CD4-positive, alpha-beta memory T cell (primary cell): Measurements from ENCODE around the gene FMN1. TPM values are rescaled to one million over a fixed set of nuclear protein-coding genes. Genes with fewer than 3 reads are reported as not detected.
"Not testable (repeated sequence)": the region's sequence is repeated elsewhere in the genome, so short reads cannot be mapped to it uniquely, and the experiment has no call there.

ENCODE experiments used
- CTCF ChIA-PET: fragments of 350-600 bp; sonication (Branson Sonifier 250); formaldehyde crosslinking; loops from one replicate; lab custom pipeline; 2021; ENCODE audit warnings: inconsistent platforms; ENCODE audit not compliant: partially characterized antibody; lab: Charles Lee
- POLR2A ChIA-PET: fragments of 350-600 bp; sonication (Branson Sonifier 250); formaldehyde crosslinking; loops from one replicate; lab custom pipeline; 2021; ENCODE audit not compliant: partially characterized antibody; lab: Charles Lee
- DNase-seq, 5 donors: peaks; one replicate each; pipeline versions ENCODE4 v3.0.0 to v3.0.0-alpha.2; 2020 to 2022; ENCODE audit warnings: mixed read lengths in 1 of 5
- H3K27ac ChIP-seq: one replicate; pipeline ENCODE4 v1.7.0; 2013; ENCODE audit warnings: low read depth, low read length
- H3K27me3 ChIP-seq: 2 replicates; pipeline ENCODE4 v1.7.0; 2013; ENCODE audit warnings: mild to moderate bottlenecking, low read length, moderate library complexity; ENCODE audit not compliant: insufficient read depth
- H3K36me3 ChIP-seq: 2 replicates; pipeline ENCODE4 v1.7.0; 2013; ENCODE audit warnings: mild to moderate bottlenecking, low read length, moderate library complexity; ENCODE audit not compliant: insufficient read depth
- H3K4me1 ChIP-seq: 2 replicates; pipeline ENCODE4 v1.7.0; 2013; ENCODE audit warnings: mild to moderate bottlenecking, low read length, moderate library complexity; ENCODE audit not compliant: insufficient read depth
- H3K4me3 ChIP-seq, 2 donors: one replicate each; pipeline ENCODE4 v1.7.0; 2013; ENCODE audit warnings: low read length in 2 of 2, mild to moderate bottlenecking in 1 of 2
- H3K9me3 ChIP-seq, 2 donors: one replicate each; pipeline ENCODE4 v1.7.0; 2013; ENCODE audit warnings: low read length in 2 of 2, control low read depth in 1 of 2; ENCODE audit not compliant: control insufficient read depth in 1 of 2
- H3K27ac Mint-ChIP-seq, 7 donors: one replicate each; pipeline ENCODE4 v1.8.0; 2020 to 2021; ENCODE audit warnings: mixed read lengths in 7 of 7, mild to moderate bottlenecking in 6 of 7, inconsistent platforms in 3 of 7, moderate library complexity in 3 of 7
- H3K27me3 Mint-ChIP-seq, 2 donors: one replicate each; pipeline ENCODE4 v1.8.0; 2020 to 2021; ENCODE audit warnings: mixed read lengths in 2 of 2
- H3K36me3 Mint-ChIP-seq, 2 donors: one replicate each; pipeline ENCODE4 v1.8.0; 2020 to 2021; ENCODE audit warnings: mixed read lengths in 2 of 2, inconsistent platforms in 1 of 2, mild to moderate bottlenecking in 1 of 2
- H3K4me1 Mint-ChIP-seq, 4 donors: one replicate each; pipeline ENCODE4 v1.8.0; 2020 to 2021; ENCODE audit warnings: mixed read lengths in 4 of 4, mild to moderate bottlenecking in 1 of 4
- H3K4me3 Mint-ChIP-seq, 8 donors: one replicate each; pipeline ENCODE4 v1.8.0; 2020 to 2021; ENCODE audit warnings: mixed read lengths in 8 of 8, mild to moderate bottlenecking in 7 of 8, moderate library complexity in 6 of 8, inconsistent platforms in 3 of 8
- H3K9me3 Mint-ChIP-seq, 8 donors: one replicate each; pipeline ENCODE4 v1.8.0; 2020 to 2021; ENCODE audit warnings: mixed read lengths in 8 of 8, mild to moderate bottlenecking in 5 of 8, inconsistent platforms in 3 of 8, moderate library complexity in 1 of 8
- intact Hi-C: fragments of 100-400 bp; cut with micrococcal nuclease; formaldehyde crosslinking; loops from one replicate; pipeline ENCODE4 v1.15.1; 2023
- polyA plus RNA-seq, 2 donors: library from polyadenylated mRNA; unstranded; fragments of 300-500 nt; fragmentation: Illumina TruSeq; gene quantifications; one replicate each; pipeline ENCODE4 v1.2.3, GENCODE V29; 2021
- total RNA-seq, 2 experiments: library from RNA; stranded (reverse); gene quantifications; one replicate each; pipeline ENCODE4 v1.2.3, GENCODE V29; 2021

FMN1 gene
- total and polyA plus RNA-seq, 4 experiments from 2014 or later: 0.02 to 0.84 (median 0.38) TPM

DNA sequence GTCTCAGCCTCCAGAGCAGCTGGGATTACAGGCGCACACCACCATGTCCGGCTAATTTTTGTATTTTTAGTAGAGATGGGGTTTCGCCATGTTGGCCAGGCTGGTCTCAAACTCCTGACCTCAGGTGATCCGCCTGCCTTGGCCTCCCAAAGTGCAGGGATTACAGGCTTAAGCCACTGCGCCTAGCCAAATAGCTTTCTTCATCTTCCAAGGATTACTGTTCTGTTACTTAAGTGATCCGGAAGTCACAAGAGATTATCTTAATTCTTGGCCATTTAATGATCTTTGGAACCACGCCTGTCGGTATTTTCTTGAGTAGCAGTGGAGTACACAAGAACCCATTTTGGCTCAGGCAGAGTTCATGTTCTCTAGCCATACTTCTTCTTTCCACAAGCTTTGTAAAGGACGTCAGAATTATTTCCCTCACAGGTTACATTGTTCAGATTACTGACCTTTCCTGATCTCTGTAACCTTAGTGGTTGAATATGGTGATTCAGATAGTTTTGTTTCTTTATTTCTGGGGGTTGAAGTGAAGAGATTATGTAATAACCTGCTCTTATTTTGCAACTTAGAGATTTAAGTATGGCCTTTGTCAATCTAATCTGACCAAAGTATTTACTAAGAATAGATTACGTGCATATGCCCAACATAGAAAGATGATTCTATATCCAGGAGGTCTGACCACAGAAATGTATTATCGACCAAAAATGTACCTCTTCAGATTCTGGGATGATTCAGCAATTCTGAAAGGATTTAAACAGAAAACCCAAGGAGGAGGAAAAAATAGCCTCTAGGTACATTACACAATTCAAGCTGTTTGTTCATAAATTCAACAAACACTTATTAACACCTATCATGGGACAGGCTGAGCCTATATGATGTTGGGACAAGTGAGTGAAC is 344.5 kb downstream of the FMN1 start:
- Mint-ChIP-seq H3K9me3 (no peaks in the 10 kb centered on the region), H3K4me1 (no peaks in the 10 kb centered on the region), H3K4me3 (no peak overlapping the region), H3K36me3 (no peaks in the 10 kb centered on the region), H3K27me3 (peaks cover 3 to 4% of the 10 kb centered on the region in 2 donors), H3K27ac (no peak overlapping the region)
- H3K4me3 ChIP-seq: no peak overlapping the region
- no peaks in the 10 kb centered on the region for H3K9me3 ChIP-seq
- H3K27ac ChIP-seq: no peak overlapping the region
- intact Hi-C loops: no loop called here
- ChIA-PET POLR2A (no interaction called here), CTCF (no interaction called here)
- H3K27me3 ChIP-seq: no peaks in the 10 kb centered on the region
- no peaks in the 10 kb centered on the region for H3K4me1 ChIP-seq
- H3K36me3 ChIP-seq: no peaks in the 10 kb centered on the region
- no peak for DNase-seq

DNA sequence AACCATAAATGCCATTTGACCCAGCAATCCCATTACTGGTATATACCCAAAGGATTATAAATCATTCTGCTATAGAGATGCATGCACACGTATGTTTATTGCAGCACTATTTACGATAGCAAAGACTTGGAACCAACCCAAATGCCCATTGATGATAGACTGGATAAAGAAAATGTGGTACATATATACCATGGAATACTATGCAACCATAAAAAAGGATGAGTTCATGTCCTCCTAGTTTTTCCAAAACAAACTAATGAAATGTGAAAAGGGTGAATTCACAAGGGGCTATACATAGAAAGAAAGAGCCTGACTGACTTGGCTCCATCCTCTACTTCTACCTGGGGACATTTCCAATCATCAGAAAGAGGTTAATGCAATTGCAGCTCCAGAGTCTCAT is 347.8 kb downstream of the FMN1 start:
- H3K9me3 Mint-ChIP-seq, H3K4me1 ChIP-seq, intact Hi-C loops, H3K27ac Mint-ChIP-seq, H3K4me3 ChIP-seq, H3K27ac ChIP-seq, H3K9me3 ChIP-seq, DNase-seq, POLR2A ChIA-PET, H3K4me1 Mint-ChIP-seq, H3K27me3 ChIP-seq, CTCF ChIA-PET, H3K4me3 Mint-ChIP-seq, H3K27me3 Mint-ChIP-seq, H3K36me3 Mint-ChIP-seq, H3K36me3 ChIP-seq: not testable (repeated sequence)

DNA sequence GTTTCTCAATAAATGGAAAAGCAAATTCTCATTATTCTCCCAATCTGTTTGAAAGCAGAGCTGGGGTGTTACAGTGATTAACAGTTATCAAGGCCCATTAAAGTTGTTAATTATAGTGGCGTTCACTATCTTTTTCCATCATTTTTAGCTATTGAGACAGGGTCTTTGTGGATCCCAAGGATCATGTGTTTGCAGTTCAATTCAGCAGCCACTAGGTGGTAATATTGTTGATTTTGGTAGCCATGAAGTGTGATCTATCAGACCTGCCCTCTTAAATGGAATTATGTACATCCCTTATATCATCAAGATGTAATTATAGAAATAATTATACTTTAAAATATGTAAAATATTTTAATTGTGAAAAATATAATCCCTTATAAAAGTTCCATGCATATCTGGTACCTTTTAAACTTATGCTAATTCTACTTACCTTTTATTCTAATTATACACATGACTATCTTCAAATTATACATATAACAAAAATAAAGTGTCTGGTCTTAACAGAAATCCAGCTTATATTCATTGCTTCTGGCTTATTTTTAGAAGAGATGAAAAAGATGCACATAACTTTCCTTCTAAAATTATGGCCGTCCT is 350.3 kb downstream of the FMN1 start:
- H3K36me3 ChIP-seq: no peaks in the 10 kb centered on the region
- H3K9me3 ChIP-seq: no peaks in the 10 kb centered on the region
- peaks cover 3% of the 10 kb centered on the region for H3K27me3 ChIP-seq
- H3K4me3 Mint-ChIP-seq: no peak overlapping the region
- intact Hi-C loops: no loop called here
- H3K9me3 Mint-ChIP-seq: no peaks in the 10 kb centered on the region
- ChIA-PET POLR2A (interaction anchor here (1.0 kb wide), 1 partner anchor 36 kb away, joined by 3 read pairs; no protein-coding TSS in a partner anchor), CTCF (no interaction called here)
- H3K4me1 ChIP-seq: no peaks in the 10 kb centered on the region
- H3K27ac ChIP-seq: no peak overlapping the region
- no peak overlapping the region for H3K4me3 ChIP-seq
- peaks cover 0 to 2% of the 10 kb centered on the region in 2 donors for H3K27me3 Mint-ChIP-seq
- no peaks in the 10 kb centered on the region for H3K36me3 Mint-ChIP-seq
- DNase-seq: no peak
- no peak overlapping the region for H3K27ac Mint-ChIP-seq
- no peaks in the 10 kb centered on the region for H3K4me1 Mint-ChIP-seq

DNA sequence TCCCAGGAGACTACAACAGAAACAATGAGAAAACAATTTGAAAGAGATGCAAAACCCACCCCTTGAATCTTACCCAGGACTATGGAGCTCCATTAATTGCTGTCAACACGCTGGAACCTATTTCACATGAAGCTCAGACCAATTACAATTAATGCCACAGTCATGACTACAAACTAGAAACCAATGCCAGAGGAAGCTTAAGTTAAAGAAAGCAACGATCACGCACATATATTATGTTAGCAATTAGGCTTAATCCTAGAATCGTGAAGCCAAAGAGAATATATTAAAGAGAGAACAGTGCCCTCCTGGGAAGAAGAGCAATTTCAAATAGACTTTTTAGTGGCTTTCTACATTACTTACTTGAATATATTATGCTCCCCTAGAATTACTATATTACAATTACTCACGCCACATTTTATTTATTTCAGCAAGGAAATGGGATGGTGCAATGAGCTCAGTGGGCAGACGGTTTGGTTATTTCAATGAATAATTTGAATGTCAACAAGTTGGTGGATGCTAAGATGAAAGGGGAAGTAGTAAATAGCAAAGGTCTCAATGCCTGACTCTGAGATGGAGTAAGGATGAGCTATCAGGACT is 351.2 kb downstream of the FMN1 start:
- H3K36me3 Mint-ChIP-seq: no peaks in the 10 kb centered on the region

DNA sequence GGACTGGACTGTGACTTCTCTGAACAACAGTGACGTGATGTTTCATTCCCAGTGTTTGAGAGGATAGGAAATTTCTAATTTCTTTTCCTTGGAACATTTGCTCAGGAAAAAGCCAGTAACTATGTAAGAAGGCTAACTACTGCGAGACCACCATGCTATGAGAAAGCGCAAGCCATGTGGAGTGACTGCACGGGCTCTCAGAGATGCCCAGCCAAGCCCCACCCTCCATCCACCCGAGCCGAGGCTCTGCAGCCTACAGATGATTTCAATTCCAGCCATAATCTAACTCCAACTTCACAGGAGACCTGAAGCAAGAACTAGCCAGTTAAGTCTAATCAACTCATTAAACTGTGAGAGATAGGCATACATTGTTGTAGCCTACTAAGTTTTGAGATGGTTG is 352.4 kb downstream of the FMN1 start:
- ChIA-PET POLR2A (no interaction called here), CTCF (no interaction called here)
- Mint-ChIP-seq H3K36me3 (no peaks in the 10 kb centered on the region), H3K4me3 (no peak overlapping the region), H3K9me3 (no peaks in the 10 kb centered on the region), H3K4me1 (peaks cover 0 to 7% (median 0%) of the 10 kb centered on the region in 4 donors), H3K27ac (no peak overlapping the region), H3K27me3 (peaks cover 0 to 3% of the 10 kb centered on the region in 2 donors)
- DNase-seq: no peak
- Histone ChIP-seq H3K9me3 (peaks cover 0 to 3% of the 10 kb centered on the region in 2 donors), H3K4me1 (no peaks in the 10 kb centered on the region), H3K27ac (no peak overlapping the region), H3K27me3 (peaks cover 3% of the 10 kb centered on the region), H3K36me3 (no peaks in the 10 kb centered on the region), H3K4me3 (no peak overlapping the region)
- intact Hi-C loops: no loop called here

More for the DNA sequence above, 351.2 kb downstream of the FMN1 start:
- ChIA-PET CTCF (no interaction called here), POLR2A (interaction anchor here (1.0 kb wide), 1 partner anchor 35 kb away, joined by 3 read pairs; no protein-coding TSS in a partner anchor)
- Mint-ChIP-seq H3K4me1 (peaks cover 0 to 4% (median 0%) of the 10 kb centered on the region in 4 donors), H3K9me3 (no peaks in the 10 kb centered on the region), H3K27me3 (peaks cover 0 to under 1% of the 10 kb centered on the region in 2 donors), H3K27ac (no peak overlapping the region), H3K4me3 (no peak overlapping the region)
- Histone ChIP-seq H3K27me3 (peaks cover 3% of the 10 kb centered on the region), H3K4me3 (no peak overlapping the region), H3K4me1 (no peaks in the 10 kb centered on the region), H3K36me3 (no peaks in the 10 kb centered on the region), H3K9me3 (no peaks in the 10 kb centered on the region), H3K27ac (no peak overlapping the region)
- DNase-seq: no peak
- intact Hi-C loops: no loop called here

DNA sequence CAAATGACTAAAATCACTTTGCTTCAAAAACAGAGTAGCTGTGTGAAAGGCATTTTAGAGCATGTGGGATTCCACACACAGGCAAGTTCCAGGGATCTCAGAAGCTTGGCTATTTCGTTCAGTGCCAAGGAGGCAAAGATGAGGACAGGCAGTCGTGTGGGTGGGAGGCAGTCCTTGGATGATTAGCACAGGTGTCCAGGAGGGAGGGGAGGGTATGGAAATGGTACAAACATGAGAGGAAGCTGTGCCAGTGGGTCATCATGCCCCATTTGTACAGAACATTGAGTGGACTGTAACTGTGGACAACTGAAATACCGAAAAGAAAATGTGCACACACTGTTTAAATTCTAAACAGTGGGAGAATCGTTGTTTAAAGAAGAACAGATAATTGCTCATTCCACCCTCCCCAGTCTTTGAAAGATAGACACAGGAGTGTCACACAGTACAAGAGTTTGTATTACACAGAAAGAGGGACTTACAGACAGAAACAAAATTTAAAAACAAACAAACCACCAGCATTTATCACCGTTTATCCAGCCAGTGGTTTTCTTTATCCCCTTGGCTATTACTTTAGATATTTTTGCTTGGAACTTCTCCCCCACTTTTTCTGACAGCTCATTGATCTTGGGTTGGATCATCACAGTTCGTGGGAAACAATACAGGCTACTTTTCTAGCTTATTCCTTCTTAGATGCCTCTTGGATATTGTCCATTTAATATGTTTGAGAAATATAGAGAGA is 353.8 kb downstream of the FMN1 start:
- Histone ChIP-seq H3K9me3 (peaks cover 0 to 3% of the 10 kb centered on the region in 2 donors), H3K27ac (no peak overlapping the region), H3K4me3 (no peak overlapping the region), H3K27me3 (peaks cover 3% of the 10 kb centered on the region), H3K36me3 (no peaks in the 10 kb centered on the region), H3K4me1 (no peaks in the 10 kb centered on the region)
- Mint-ChIP-seq H3K4me3 (no peak overlapping the region), H3K27me3 (peaks cover 0 to 3% of the 10 kb centered on the region in 2 donors), H3K9me3 (no peaks in the 10 kb centered on the region), H3K4me1 (peaks cover 0 to 7% (median 0%) of the 10 kb centered on the region in 4 donors), H3K36me3 (no peaks in the 10 kb centered on the region), H3K27ac (no peak overlapping the region)
- ChIA-PET CTCF (no interaction called here), POLR2A (no interaction called here)
- intact Hi-C loops: no loop called here
- no peak for DNase-seq

DNA sequence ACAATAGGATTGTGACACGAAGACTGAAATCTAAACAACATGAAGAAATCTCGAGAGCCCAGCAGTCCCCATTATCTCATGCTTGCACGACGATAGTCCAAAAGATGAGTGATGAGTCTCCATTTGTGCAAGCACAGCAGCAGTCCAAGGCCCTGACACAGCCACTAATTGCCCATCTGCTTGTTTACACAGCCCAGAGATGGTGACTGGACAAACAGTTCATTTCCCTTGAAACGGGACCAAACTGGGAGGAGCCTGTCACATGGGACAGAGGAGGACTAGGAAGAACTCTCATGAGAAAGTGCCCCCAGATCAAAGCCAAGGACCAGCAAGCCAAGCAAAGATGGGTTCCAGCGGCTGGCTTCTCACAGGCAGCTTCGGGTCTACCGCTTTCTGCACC is 355.7 kb downstream of the FMN1 start:
- H3K27ac Mint-ChIP-seq: no peak overlapping the region
- CTCF ChIA-PET: no interaction called here
- H3K4me1 ChIP-seq: no peaks in the 10 kb centered on the region
- no peak for DNase-seq
- peaks cover 0 to 3% of the 10 kb centered on the region in 2 donors for H3K9me3 ChIP-seq
- peaks cover 3% of the 10 kb centered on the region for H3K27me3 ChIP-seq
- H3K36me3 Mint-ChIP-seq: no peaks in the 10 kb centered on the region
- peaks cover 1 to 3% of the 10 kb centered on the region in 2 donors for H3K27me3 Mint-ChIP-seq
- H3K36me3 ChIP-seq: no peaks in the 10 kb centered on the region
- H3K4me3 Mint-ChIP-seq: no peak overlapping the region
- H3K9me3 Mint-ChIP-seq: no peaks in the 10 kb centered on the region
- no peak overlapping the region for H3K4me3 ChIP-seq
- no peak overlapping the region for H3K27ac ChIP-seq
- POLR2A ChIA-PET: no interaction called here
- H3K4me1 Mint-ChIP-seq: peaks cover 0 to 7% (median 0%) of the 10 kb centered on the region in 4 donors
- intact Hi-C loops: no loop called here
